Endodermal cell (in vitro differentiated cells): ENCODE measurements around the gene SNX30. TPM values are rescaled to one million over a fixed set of nuclear protein-coding genes. Genes with fewer than 3 reads are reported as not detected.

Source experiments
- DNase-seq: peaks from one replicate; pipeline ENCODE4 v3.0.0-alpha.2; 2017
- H3K27ac ChIP-seq: 2 replicates; pipeline ENCODE4 v1.5.1; 2013; ENCODE audit warnings: mild to moderate bottlenecking, low read depth, low read length, moderate library complexity
- H3K27me3 ChIP-seq: 2 replicates; pipeline ENCODE4 v1.6.1; 2013; ENCODE audit warnings: mild to moderate bottlenecking, low read length, moderate library complexity; ENCODE audit not compliant: insufficient read depth, control insufficient read depth, poor library complexity, severe bottlenecking
- H3K36me3 ChIP-seq: 2 replicates; pipeline ENCODE4 v1.7.0; 2013; ENCODE audit warnings: mild to moderate bottlenecking, low read length, moderate library complexity; ENCODE audit not compliant: control insufficient read depth, insufficient read depth
- H3K4me1 ChIP-seq: one replicate; pipeline ENCODE4 v1.7.0; 2013; ENCODE audit warnings: low read length; ENCODE audit not compliant: control insufficient read depth, insufficient read depth
- H3K4me3 ChIP-seq: 2 replicates; pipeline ENCODE4 v1.5.1; 2013; ENCODE audit warnings: mild to moderate bottlenecking, low read length, moderate library complexity
- H3K9ac ChIP-seq: 2 replicates; pipeline ENCODE4 v1.6.1; 2013; ENCODE audit warnings: mild to moderate bottlenecking, low read length, moderate library complexity; ENCODE audit not compliant: poor library complexity, severe bottlenecking; ENCODE audit errors: extremely low read depth
- H3K9me3 ChIP-seq: 2 replicates; pipeline ENCODE4 v1.6.1; 2013; ENCODE audit warnings: mild to moderate bottlenecking, low read length, moderate library complexity; ENCODE audit not compliant: control insufficient read depth
- H3K27ac Mint-ChIP-seq: 2 replicates; pipeline ENCODE4 v1.8.0; 2020; ENCODE audit warnings: mixed read lengths
- H3K27me3 Mint-ChIP-seq: 2 replicates; pipeline ENCODE4 v1.8.0; 2021; ENCODE audit warnings: mild to moderate bottlenecking, mixed read lengths; ENCODE audit not compliant: insufficient read depth
- H3K36me3 Mint-ChIP-seq: 2 replicates; pipeline ENCODE4 v1.8.0; 2020; ENCODE audit warnings: low read depth, mixed read lengths
- H3K4me1 Mint-ChIP-seq: 2 replicates; pipeline ENCODE4 v1.8.0; 2020; ENCODE audit warnings: mixed read lengths
- H3K4me3 Mint-ChIP-seq: 2 replicates; pipeline ENCODE4 v1.8.0; 2020; ENCODE audit warnings: mild to moderate bottlenecking, moderate library complexity, mixed read lengths
- H3K9me3 Mint-ChIP-seq: 2 replicates; pipeline ENCODE4 v1.8.0; 2020; ENCODE audit warnings: mild to moderate bottlenecking, mixed read lengths
- WGBS, 2 experiments: methylation state at CpG; one replicate each; pipeline versions ENCODE4 v1.1.5 to v1.1.7; 2013; ENCODE audit warnings: missing lambda C conversion rate in 2 of 2, mixed read lengths in 1 of 2; ENCODE audit not compliant: insufficient coverage in 1 of 2, insufficient read length in 1 of 2; 5-methylcytosine and 5-hydroxymethylcytosine counted together
- long read RNA-seq, 4 experiments: library from polyadenylated mRNA in 2 of 4; library from RNA in 1 of 4; library from capped mRNA in 1 of 4; stranded (forward) in 3 of 4; unstranded in 1 of 4; transcript quantifications; one replicate each; pipeline ENCODE4 v2.0.0, GENCODE V29; 2020 to 2021; ENCODE audit warnings: inconsistent platforms in 1 of 4
- polyA plus RNA-seq, 2 experiments: library from polyadenylated mRNA; stranded (reverse); fragments of 50-300 nt; gene quantifications; one replicate each; pipeline ENCODE4 v1.2.3, GENCODE V29; 2013
- total RNA-seq, 2 donors: library from RNA; stranded (reverse); fragmentation: NEBNext Ultra II Directional in 1 of 2; extraction: Animal tissue kit (Norgen Biotek cat#: 25700) in 1 of 2; gene quantifications; 2 replicates in 1 of 2; 3 replicates in 1 of 2; pipeline ENCODE4 v1.2.1, GENCODE V29; 2021
- TF ChIP-seq, protein P1 (sequence below): fragments of 200-600 bp; sonication (generic); conservative IDR thresholded peaks from 2 replicates; pipeline ENCODE4 v1.5.0; 2021; ENCODE audit warnings: antibody characterized with exemption, mild to moderate bottlenecking

Gene SNX30, protein sequence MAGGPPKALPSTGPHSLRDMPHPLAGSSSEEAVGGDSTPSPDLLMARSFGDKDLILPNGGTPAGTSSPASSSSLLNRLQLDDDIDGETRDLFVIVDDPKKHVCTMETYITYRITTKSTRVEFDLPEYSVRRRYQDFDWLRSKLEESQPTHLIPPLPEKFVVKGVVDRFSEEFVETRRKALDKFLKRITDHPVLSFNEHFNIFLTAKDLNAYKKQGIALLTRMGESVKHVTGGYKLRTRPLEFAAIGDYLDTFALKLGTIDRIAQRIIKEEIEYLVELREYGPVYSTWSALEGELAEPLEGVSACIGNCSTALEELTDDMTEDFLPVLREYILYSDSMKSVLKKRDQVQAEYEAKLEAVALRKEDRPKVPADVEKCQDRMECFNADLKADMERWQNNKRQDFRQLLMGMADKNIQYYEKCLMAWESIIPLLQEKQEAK
- total RNA-seq: 10 to 100 TPM; 11.8 to 14.8 TPM
- polyA plus RNA-seq (2013, experiment 1 of 2): 11.6 TPM
- polyA plus RNA-seq (2013, experiment 2 of 2): 13.8 TPM
- long read RNA-seq, experiment 1, partial matches to known transcripts: 0 of 1 reads
- long read RNA-seq, experiment 1, other reads (novel, unspliced or antisense): 1 of 1 reads
- long read RNA-seq, experiment 2, full-length matches to known transcripts: 6 of 20 reads
- long read RNA-seq, experiment 2, partial matches to known transcripts: 8 of 20 reads
- long read RNA-seq, experiment 2, other reads (novel, unspliced or antisense): 6 of 20 reads
- long read RNA-seq, experiment 3, partial matches to known transcripts: 0 of 9 reads
- long read RNA-seq, experiment 3, other reads (novel, unspliced or antisense): 9 of 9 reads
- long read RNA-seq, experiment 4: 0 reads

GRCh38 chr9:112750016-112750763 lies at the start of gene SNX30:
SNX30 (plus strand) TSS chr9:112750760; CDS start chr9:112751002, 242 bp downstream.
- DNase-seq: peak; percentile 93
- no peaks in the 10 kb centered on the region for H3K9me3 ChIP-seq
- peak within 1 kb of the TSS; percentile 90 for H3K27ac Mint-ChIP-seq
- H3K27ac ChIP-seq: peak within 1 kb of the TSS; percentile 55
- H3K9me3 Mint-ChIP-seq: no peaks in the 10 kb centered on the region
- H3K4me3 ChIP-seq: peak within 1 kb of the TSS; percentile 90
- 10 to 26% methylated on average over 13 to 39 of the region's 49 CpGs for WGBS, 2 experiments
- peaks cover 28% of the 10 kb centered on the region for H3K4me1 Mint-ChIP-seq
- H3K4me1 ChIP-seq: peaks cover 11% of the 10 kb centered on the region
- H3K36me3 ChIP-seq: no peaks in the 10 kb centered on the region
- TF ChIP-seq, protein P1, sequence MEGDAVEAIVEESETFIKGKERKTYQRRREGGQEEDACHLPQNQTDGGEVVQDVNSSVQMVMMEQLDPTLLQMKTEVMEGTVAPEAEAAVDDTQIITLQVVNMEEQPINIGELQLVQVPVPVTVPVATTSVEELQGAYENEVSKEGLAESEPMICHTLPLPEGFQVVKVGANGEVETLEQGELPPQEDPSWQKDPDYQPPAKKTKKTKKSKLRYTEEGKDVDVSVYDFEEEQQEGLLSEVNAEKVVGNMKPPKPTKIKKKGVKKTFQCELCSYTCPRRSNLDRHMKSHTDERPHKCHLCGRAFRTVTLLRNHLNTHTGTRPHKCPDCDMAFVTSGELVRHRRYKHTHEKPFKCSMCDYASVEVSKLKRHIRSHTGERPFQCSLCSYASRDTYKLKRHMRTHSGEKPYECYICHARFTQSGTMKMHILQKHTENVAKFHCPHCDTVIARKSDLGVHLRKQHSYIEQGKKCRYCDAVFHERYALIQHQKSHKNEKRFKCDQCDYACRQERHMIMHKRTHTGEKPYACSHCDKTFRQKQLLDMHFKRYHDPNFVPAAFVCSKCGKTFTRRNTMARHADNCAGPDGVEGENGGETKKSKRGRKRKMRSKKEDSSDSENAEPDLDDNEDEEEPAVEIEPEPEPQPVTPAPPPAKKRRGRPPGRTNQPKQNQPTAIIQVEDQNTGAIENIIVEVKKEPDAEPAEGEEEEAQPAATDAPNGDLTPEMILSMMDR: no peak
- H3K9ac ChIP-seq: peak within 1 kb of the TSS; percentile 75
- no peaks in the 10 kb centered on the region for H3K27me3 ChIP-seq
- no peaks in the 10 kb centered on the region for H3K36me3 Mint-ChIP-seq
- peak within 1 kb of the TSS; percentile 84 for H3K4me3 Mint-ChIP-seq
- H3K27me3 Mint-ChIP-seq: peaks cover 2% of the 10 kb centered on the region

- Mint-ChIP-seq H3K4me3 (no peak overlapping the region), H3K27ac (no peak overlapping the region), H3K9me3 (no peaks in the 10 kb centered on the region), H3K36me3 (peaks cover 24% of the 10 kb centered on the region), H3K27me3 (no peaks in the 10 kb centered on the region), H3K4me1 (no peaks in the 10 kb centered on the region)
- Histone ChIP-seq H3K27ac (no peak overlapping the region), H3K9ac (no peak overlapping the region), H3K27me3 (no peaks in the 10 kb centered on the region), H3K4me3 (no peak overlapping the region), H3K4me1 (no peaks in the 10 kb centered on the region), H3K9me3 (no peaks in the 10 kb centered on the region), H3K36me3 (peaks cover 19% of the 10 kb centered on the region)
- 80 to 94% methylated on average over 1 to 2 of the region's 2 CpGs for WGBS, 2 experiments
- TF ChIP-seq, protein P1: no peak
- no peak for DNase-seq
Measured at GRCh38 chr9:112703304-112703703, 47.3 kb upstream of the SNX30 start.

- Histone ChIP-seq H3K4me3 (no peak overlapping the region), H3K27me3 (no peaks in the 10 kb centered on the region), H3K9me3 (no peaks in the 10 kb centered on the region), H3K9ac (no peak overlapping the region), H3K4me1 (no peaks in the 10 kb centered on the region), H3K27ac (no peak overlapping the region), H3K36me3 (peaks cover 5% of the 10 kb centered on the region)
- TF ChIP-seq, protein P1: peak; percentile 84
- no peaks in the 10 kb centered on the region for H3K4me1 Mint-ChIP-seq
- H3K27ac Mint-ChIP-seq: no peak overlapping the region
- H3K4me3 Mint-ChIP-seq: no peak overlapping the region
- 67 to 85% methylated on average over 5 to 6 of the region's 6 CpGs for WGBS, 2 experiments
- no peaks in the 10 kb centered on the region for H3K27me3 Mint-ChIP-seq
- DNase-seq: peak; percentile 68
- H3K36me3 Mint-ChIP-seq: peaks cover 17% of the 10 kb centered on the region
- no peaks in the 10 kb centered on the region for H3K9me3 Mint-ChIP-seq
Measured at GRCh38 chr9:112705768-112706427, 44.7 kb upstream of the SNX30 start.
